Mesenchymal stem cell (in vitro differentiated cells and primary cell): ENCODE measurements around the gene DDX55. TPM values are rescaled to one million over a fixed set of nuclear protein-coding genes. Genes with fewer than 3 reads are reported as not detected.
"Not testable (repeated sequence)": the region's sequence is repeated elsewhere in the genome, so short reads cannot be mapped to it uniquely, and the experiment has no call there.

Experiments used
- DNase-seq: peaks from one replicate; pipeline ENCODE4 v3.0.0-alpha.2; 2013
- H2AFZ ChIP-seq: one replicate; pipeline ENCODE4 v1.6.1; 2013; ENCODE audit warnings: low read depth, mild to moderate bottlenecking, control low read depth, inconsistent platforms, low read length, moderate library complexity
- H2AK5ac ChIP-seq: 2 replicates; pipeline ENCODE4 v1.6.1; 2013; ENCODE audit warnings: low read length, moderate library complexity, mild to moderate bottlenecking, inconsistent platforms; ENCODE audit not compliant: severe bottlenecking
- H2BK120ac ChIP-seq: one replicate; pipeline ENCODE4 v1.6.1; 2013; ENCODE audit warnings: low read depth, mild to moderate bottlenecking, inconsistent platforms, low read length, moderate library complexity
- H2BK12ac ChIP-seq, 2 experiments: one replicate each; pipeline ENCODE4 v1.6.1; 2013; ENCODE audit warnings: inconsistent platforms in 2 of 2, low read length in 2 of 2, mild to moderate bottlenecking in 2 of 2, moderate library complexity in 2 of 2, control low read depth in 1 of 2
- H2BK15ac ChIP-seq: one replicate; pipeline ENCODE4 v1.6.1; 2013; ENCODE audit warnings: mild to moderate bottlenecking, low read depth, inconsistent platforms; ENCODE audit not compliant: poor library complexity, severe bottlenecking
- H2BK5ac ChIP-seq: 2 replicates; pipeline ENCODE4 v1.6.1; 2013; ENCODE audit warnings: low read depth, mild to moderate bottlenecking, low read length, control low read depth, inconsistent platforms; ENCODE audit not compliant: poor library complexity, severe bottlenecking
- H3K14ac ChIP-seq, 2 experiments: one replicate each; pipeline ENCODE4 v1.6.1; 2013; ENCODE audit warnings: inconsistent platforms in 2 of 2, low read length in 2 of 2, control low read depth in 1 of 2, mild to moderate bottlenecking in 1 of 2, moderate library complexity in 1 of 2
- H3K18ac ChIP-seq, 2 experiments: one replicate each; pipeline ENCODE4 v1.6.1; 2013; ENCODE audit warnings: inconsistent platforms in 2 of 2, low read length in 2 of 2, control low read depth in 1 of 2, low read depth in 1 of 2, mild to moderate bottlenecking in 1 of 2
- H3K23ac ChIP-seq, 2 experiments: one replicate each; pipeline ENCODE4 v1.6.1; 2013; ENCODE audit warnings: inconsistent platforms in 2 of 2, low read length in 2 of 2, mild to moderate bottlenecking in 2 of 2, moderate library complexity in 2 of 2, control low read depth in 1 of 2
- H3K27ac ChIP-seq: 2 replicates; pipeline ENCODE4 v1.5.1; 2013; ENCODE audit warnings: mild to moderate bottlenecking, moderate library complexity, low read length, control low read depth, inconsistent platforms; ENCODE audit not compliant: poor library complexity, severe bottlenecking
- H3K27me3 ChIP-seq, 2 experiments: 2 replicates each; pipeline versions ENCODE4 v1.6.1 to v1.7.0; 2013; ENCODE audit warnings: low read length in 2 of 2, mild to moderate bottlenecking in 2 of 2, moderate library complexity in 2 of 2, control low read depth in 1 of 2, inconsistent platforms in 1 of 2; ENCODE audit not compliant: control insufficient read depth in 1 of 2, insufficient read depth in 1 of 2
- H3K36me3 ChIP-seq, 2 experiments: 2 replicates each; pipeline versions ENCODE4 v1.6.1 to v1.7.0; 2013; ENCODE audit warnings: low read length in 2 of 2, control low read depth in 1 of 2, inconsistent platforms in 1 of 2, low read depth in 1 of 2, mild to moderate bottlenecking in 1 of 2; ENCODE audit not compliant: insufficient read depth in 2 of 2, control insufficient read depth in 1 of 2
- H3K4ac ChIP-seq, 2 experiments: one replicate each; pipeline ENCODE4 v1.6.1; 2013; ENCODE audit warnings: inconsistent platforms in 2 of 2, low read length in 2 of 2, mild to moderate bottlenecking in 2 of 2, moderate library complexity in 2 of 2, control low read depth in 1 of 2, low read depth in 1 of 2
- H3K4me1 ChIP-seq: 2 replicates; pipeline ENCODE4 v1.6.1; 2013; ENCODE audit warnings: low read depth, low read length, control low read depth; ENCODE audit not compliant: control insufficient read depth, insufficient read depth
- H3K4me2 ChIP-seq: 2 replicates; pipeline ENCODE4 v1.6.1; 2013; ENCODE audit warnings: low read length, mild to moderate bottlenecking, inconsistent platforms; ENCODE audit not compliant: poor library complexity, severe bottlenecking
- H3K4me3 ChIP-seq, 2 experiments: 2 replicates each; pipeline versions ENCODE4 v1.5.1 to v1.7.0; 2013; ENCODE audit warnings: low read length in 2 of 2, mild to moderate bottlenecking in 2 of 2, control low read depth in 1 of 2, low read depth in 1 of 2; ENCODE audit not compliant: insufficient read depth in 1 of 2
- H3K79me1 ChIP-seq: replicated peaks from 2 replicates; pipeline ENCODE4 v1.6.1; 2013; ENCODE audit warnings: mild to moderate bottlenecking, control low read depth, low read length, inconsistent platforms; ENCODE audit not compliant: poor library complexity, severe bottlenecking
- H3K9ac ChIP-seq: 2 replicates; pipeline ENCODE4 v1.7.0; 2013; ENCODE audit warnings: mild to moderate bottlenecking, low read length, moderate library complexity
- H3K9me3 ChIP-seq: 2 replicates; pipeline ENCODE4 v1.7.0; 2013; ENCODE audit warnings: mild to moderate bottlenecking, low read length; ENCODE audit not compliant: control insufficient read depth
- H4K8ac ChIP-seq: one replicate; pipeline ENCODE4 v1.6.1; 2013; ENCODE audit warnings: inconsistent platforms, mild to moderate bottlenecking, low read length, moderate library complexity
- H4K91ac ChIP-seq: one replicate; pipeline ENCODE4 v1.6.1; 2013; ENCODE audit warnings: mild to moderate bottlenecking, low read length, inconsistent platforms
- WGBS: methylation state at CpG from one replicate; pipeline ENCODE4 v1.1.7; 2013; ENCODE audit warnings: mixed read lengths; 5-methylcytosine and 5-hydroxymethylcytosine counted together
- polyA plus RNA-seq, 2 experiments: library from polyadenylated mRNA; stranded (reverse); fragments of 200-250 nt; gene quantifications; one replicate each; pipeline ENCODE4 v1.2.3, GENCODE V29; 2013

DDX55 gene, protein sequence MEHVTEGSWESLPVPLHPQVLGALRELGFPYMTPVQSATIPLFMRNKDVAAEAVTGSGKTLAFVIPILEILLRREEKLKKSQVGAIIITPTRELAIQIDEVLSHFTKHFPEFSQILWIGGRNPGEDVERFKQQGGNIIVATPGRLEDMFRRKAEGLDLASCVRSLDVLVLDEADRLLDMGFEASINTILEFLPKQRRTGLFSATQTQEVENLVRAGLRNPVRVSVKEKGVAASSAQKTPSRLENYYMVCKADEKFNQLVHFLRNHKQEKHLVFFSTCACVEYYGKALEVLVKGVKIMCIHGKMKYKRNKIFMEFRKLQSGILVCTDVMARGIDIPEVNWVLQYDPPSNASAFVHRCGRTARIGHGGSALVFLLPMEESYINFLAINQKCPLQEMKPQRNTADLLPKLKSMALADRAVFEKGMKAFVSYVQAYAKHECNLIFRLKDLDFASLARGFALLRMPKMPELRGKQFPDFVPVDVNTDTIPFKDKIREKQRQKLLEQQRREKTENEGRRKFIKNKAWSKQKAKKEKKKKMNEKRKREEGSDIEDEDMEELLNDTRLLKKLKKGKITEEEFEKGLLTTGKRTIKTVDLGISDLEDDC
- 14.8 TPM for polyA plus RNA-seq (2013, experiment 1 of 2)
- polyA plus RNA-seq (2013, experiment 2 of 2), result 14.3 TPM

DNA sequence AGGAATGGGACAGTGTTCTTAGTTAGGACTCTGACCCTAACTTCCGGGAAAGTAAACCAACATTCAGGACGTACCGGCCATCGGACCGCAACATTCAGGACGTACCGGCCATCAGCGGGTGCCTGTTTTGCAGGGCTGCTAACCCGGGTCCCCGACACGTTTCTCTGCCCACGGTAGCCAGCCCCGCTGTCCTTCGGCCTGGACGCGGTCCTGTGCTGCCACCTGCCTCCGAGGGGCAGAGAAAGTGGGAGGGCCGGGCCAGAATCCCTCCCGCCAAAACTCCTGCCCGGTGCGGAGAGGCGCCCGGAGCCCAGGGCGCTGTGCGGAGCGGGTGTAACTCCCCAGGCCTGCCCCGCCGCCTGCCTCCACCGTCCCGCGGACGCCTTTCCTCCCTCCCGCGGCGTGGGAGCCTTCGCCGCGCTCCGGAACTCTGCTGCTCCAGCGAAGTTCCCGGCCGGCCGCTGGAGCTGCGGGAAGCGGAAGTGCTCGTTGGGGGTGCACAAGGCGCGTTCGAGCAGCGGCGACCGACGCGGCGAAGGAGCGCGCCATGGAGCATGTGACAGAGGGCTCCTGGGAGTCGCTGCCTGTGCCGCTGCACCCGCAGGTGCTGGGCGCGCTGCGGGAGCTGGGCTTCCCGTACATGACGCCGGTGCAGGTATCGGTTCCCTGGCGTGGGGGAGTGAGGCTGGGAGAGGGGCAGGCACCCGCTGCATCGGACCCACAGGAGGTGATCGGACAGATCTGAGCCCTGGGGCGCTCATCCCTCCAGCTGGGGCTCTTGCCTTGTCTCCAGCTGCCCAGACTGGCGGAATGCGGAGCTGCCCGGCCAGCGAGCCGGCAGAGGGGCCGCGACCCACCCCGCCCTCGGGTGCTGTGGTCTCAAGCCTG, at the start of gene DDX55:
Gene DDX55 (plus strand): TSS at position 498 of the 888 bp plus-strand sequence. CDS start 50 bp downstream, at position 548.
- H2BK120ac ChIP-seq, result no peak within 1 kb of the TSS
- H3K79me1 ChIP-seq, result peaks cover 30% of the 10 kb centered on the region
- peak; percentile 90 for DNase-seq
- no peaks in the 10 kb centered on the region for H3K9me3 ChIP-seq
- H3K4me2 ChIP-seq, result peak within 1 kb of the TSS; percentile 88
- peak within 1 kb of the TSS in 1 of 2 experiments; percentile 74 for H2BK12ac ChIP-seq
- peak within 1 kb of the TSS; percentile 85 to 89 for H3K4ac ChIP-seq
- no peaks in the 10 kb centered on the region for H3K27me3 ChIP-seq
- H3K27ac ChIP-seq, result peak within 1 kb of the TSS; percentile 41
- H3K18ac ChIP-seq, result peak within 1 kb of the TSS; percentile 97 to 100
- peak within 1 kb of the TSS; percentile 100 for H3K4me3 ChIP-seq
- peak within 1 kb of the TSS; percentile 98 for H4K91ac ChIP-seq
- peaks cover 22 to 52% of the 10 kb centered on the region in 2 experiments for H3K36me3 ChIP-seq
- H2BK5ac ChIP-seq, result peak within 1 kb of the TSS; percentile 3
- H3K14ac ChIP-seq, result peak within 1 kb of the TSS in 1 of 2 experiments; percentile 98
- H2AK5ac ChIP-seq, result peak within 1 kb of the TSS; percentile 83
- under 1% methylated on average over 74 of the region's 81 CpGs for WGBS
- peaks cover 11% of the 10 kb centered on the region for H3K4me1 ChIP-seq
- peak within 1 kb of the TSS; percentile 100 for H4K8ac ChIP-seq
- H3K9ac ChIP-seq, result peak within 1 kb of the TSS; percentile 97
- H3K23ac ChIP-seq, result no peak within 1 kb of the TSS
- peak within 1 kb of the TSS; percentile 67 for H2BK15ac ChIP-seq
- H2AFZ ChIP-seq, result peak within 1 kb of the TSS; percentile 89

GRCh38 chr12:123554136-123554535, 47.8 kb upstream of the DDX55 start:
- H3K14ac ChIP-seq, H2AFZ ChIP-seq, H3K18ac ChIP-seq, H3K27ac ChIP-seq, DNase-seq, H2AK5ac ChIP-seq, H4K8ac ChIP-seq, H3K79me1 ChIP-seq, H3K9ac ChIP-seq, H2BK5ac ChIP-seq, H3K23ac ChIP-seq, H2BK15ac ChIP-seq, H2BK120ac ChIP-seq, H3K4ac ChIP-seq, H4K91ac ChIP-seq, H2BK12ac ChIP-seq, H3K36me3 ChIP-seq, H3K9me3 ChIP-seq, H3K4me2 ChIP-seq, H3K4me3 ChIP-seq, H3K4me1 ChIP-seq: not testable (repeated sequence)
- WGBS, result 36% methylated on average over 2 of the region's 2 CpGs
- H3K27me3 ChIP-seq, result peaks cover 5 to 20% of the 10 kb centered on the region in 2 experiments

- not testable (repeated sequence) for H2AK5ac ChIP-seq, H2BK12ac ChIP-seq, H3K18ac ChIP-seq, H2AFZ ChIP-seq, H3K4me2 ChIP-seq, H3K4ac ChIP-seq, H3K14ac ChIP-seq, H3K4me3 ChIP-seq, H2BK5ac ChIP-seq, H3K79me1 ChIP-seq, H3K36me3 ChIP-seq, H3K9me3 ChIP-seq, H4K91ac ChIP-seq, H3K4me1 ChIP-seq, DNase-seq, H4K8ac ChIP-seq, H2BK15ac ChIP-seq, H3K23ac ChIP-seq, H3K27ac ChIP-seq, H3K9ac ChIP-seq, H2BK120ac ChIP-seq
- 82% methylated on average over 5 of the region's 5 CpGs for WGBS
- H3K27me3 ChIP-seq, result peaks cover 5 to 14% of the 10 kb centered on the region in 2 experiments
Measured at GRCh38 chr12:123554843-123555242, 47.1 kb upstream of the DDX55 start.
